ENCODE measurements around the gene TP53RK.

TP53RK gene

DNA sequence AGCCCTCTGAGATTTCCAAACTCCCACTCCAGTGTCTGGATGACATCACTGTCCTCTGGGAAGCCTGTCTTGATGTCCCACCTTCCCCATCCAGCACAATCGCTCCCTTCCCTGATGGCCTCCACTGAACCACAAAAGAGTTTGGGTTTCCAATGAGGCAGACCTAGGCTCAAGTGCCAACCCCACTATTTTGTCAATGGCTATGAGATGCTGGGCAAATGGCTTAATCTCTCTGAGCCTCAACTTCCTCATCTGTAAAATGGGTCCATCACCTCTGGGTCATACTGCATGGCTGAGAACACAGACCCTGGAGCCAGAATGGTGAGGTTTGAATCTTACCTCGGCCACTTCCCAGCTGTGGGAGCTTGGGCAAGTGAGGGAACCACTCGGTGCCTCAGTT is 49.7 kb downstream of the TP53RK start:
- DNase-seq (ENCODE audit: low read depth in 2 of 2), result no peak

DNA sequence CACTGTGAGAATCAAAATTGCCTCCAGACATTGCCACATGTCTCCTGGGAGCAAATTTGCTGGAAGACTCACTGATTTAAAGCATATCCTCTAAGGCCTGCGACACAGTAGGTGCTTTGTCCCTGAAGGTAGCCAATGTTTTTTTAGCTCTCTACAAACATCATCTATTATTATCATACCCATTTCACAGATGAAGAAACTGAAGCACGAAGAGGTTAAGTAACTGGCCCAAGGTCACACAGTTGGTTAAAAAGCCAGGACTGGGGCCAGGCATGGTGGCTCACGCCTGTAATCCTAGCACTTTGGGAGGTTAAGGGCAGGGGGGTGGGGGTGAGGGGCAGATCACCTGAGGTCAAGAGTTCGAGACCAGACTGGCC is 50.4 kb downstream of the TP53RK start:
- no peak for DNase-seq (ENCODE audit: low read depth in 2 of 2)

GRCh38 chr20:46638134-46638897 is 50.9 kb downstream of the TP53RK start:
- no peak for DNase-seq (ENCODE audit: low read depth in 2 of 2)

GRCh38 chr20:46637427-46638133 is 51.7 kb downstream of the TP53RK start:
- no peak for DNase-seq (ENCODE audit: low read depth in 2 of 2)

- DNase-seq (ENCODE audit: low read depth in 2 of 2), result no peak
These were observed 52.2 kb downstream of the TP53RK start for GRCh38 chr20:46637020-46637419.

GRCh38 chr20:46636514-46636913 is 52.7 kb downstream of the TP53RK start:
- DNase-seq (ENCODE audit: low read depth in 2 of 2), result no peak

DNA sequence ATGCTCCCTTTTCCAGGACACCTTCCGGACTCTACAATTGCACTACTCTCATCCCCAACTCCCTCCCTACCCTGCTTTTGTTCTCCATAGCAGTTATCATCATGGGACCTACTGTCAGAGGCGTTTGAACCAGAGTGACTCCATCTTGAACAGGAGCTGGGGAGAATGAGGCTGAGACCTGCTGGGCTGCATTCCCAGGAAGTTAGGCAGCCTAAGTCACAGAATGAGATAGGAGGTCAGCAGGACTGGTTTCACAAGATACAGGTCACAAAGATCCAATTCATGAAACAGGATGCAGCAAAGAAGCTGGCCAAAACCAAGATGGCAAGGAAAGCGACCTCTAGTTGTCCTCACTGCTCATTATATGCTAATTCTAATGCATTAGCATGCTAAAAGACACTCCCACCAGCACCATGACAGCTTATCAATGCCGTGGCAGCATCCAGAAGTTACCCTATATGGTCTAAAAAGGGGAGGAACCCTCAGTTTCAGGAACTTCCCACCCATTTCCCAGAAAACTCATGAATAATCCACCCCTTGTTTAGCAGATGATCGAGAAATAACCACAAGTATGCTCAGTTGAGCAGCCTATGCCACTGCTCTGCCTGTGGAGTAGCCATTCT is 53.6 kb downstream of the TP53RK start:
- DNase-seq (ENCODE audit: low read depth in 2 of 2), result no peak

DNA sequence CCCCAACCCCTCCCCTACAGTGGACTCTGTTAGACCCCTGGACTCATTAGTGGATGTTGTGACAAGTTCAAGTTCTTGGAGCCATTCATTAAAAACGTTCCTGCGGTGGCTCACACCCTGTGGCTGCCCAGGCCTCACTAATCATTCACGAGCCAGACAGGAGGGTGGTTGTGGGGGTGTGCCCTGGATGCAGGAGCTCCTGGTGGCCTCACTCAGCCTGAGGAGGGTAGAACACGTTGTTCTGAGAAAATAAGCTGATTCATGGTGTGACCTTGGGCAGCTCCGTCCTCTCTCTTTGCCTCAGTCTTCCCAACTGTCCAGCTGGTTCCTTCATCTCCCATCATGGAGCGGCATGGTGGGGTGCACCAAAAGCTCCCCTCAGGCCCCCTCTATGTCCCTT is 54.7 kb downstream of the TP53RK start:
- no peak for DNase-seq (ENCODE audit: low read depth in 2 of 2)
